Mononuclear cell (primary cell): ENCODE data around the gene HTRA2. TPM values are rescaled to one million over a fixed set of nuclear protein-coding genes. Genes with fewer than 3 reads are reported as not detected.

Source experiments
- H3K27me3 ChIP-seq: 2 replicates; pipeline ENCODE4 v1.6.0; 2011; ENCODE audit warnings: low read length, control low read depth; ENCODE audit not compliant: insufficient read depth
- H3K4me1 ChIP-seq: 2 replicates; pipeline ENCODE4 v1.5.1; 2011; ENCODE audit warnings: mild to moderate bottlenecking, low read length, control low read depth; ENCODE audit not compliant: insufficient read depth
- H3K4me3 ChIP-seq: 2 replicates; pipeline ENCODE4 v1.5.1; 2011; ENCODE audit warnings: mild to moderate bottlenecking, low read length, moderate library complexity
- H3K9me3 ChIP-seq: 2 replicates; pipeline ENCODE4 v1.5.1; 2011; ENCODE audit warnings: low read depth, mild to moderate bottlenecking, control low read depth, low read length
- total RNA-seq: library from RNA; depleted of rRNA; stranded (reverse); fragments of >200 nt; gene quantifications from one replicate; pipeline ENCODE4 v1.2.3, GENCODE V29; 2012

The HTRA2 gene
- total RNA-seq, 1 donor: 17.9 TPM

- Histone ChIP-seq H3K27me3 (no peaks in the 10 kb centered on the region), H3K9me3 (no peaks in the 10 kb centered on the region), H3K4me1 (peaks cover 71% of the 10 kb centered on the region), H3K4me3 (no peak overlapping the region)
These were observed 41.3 kb downstream of the HTRA2 start for GRCh38 chr2:74571058-74571457.

DNA sequence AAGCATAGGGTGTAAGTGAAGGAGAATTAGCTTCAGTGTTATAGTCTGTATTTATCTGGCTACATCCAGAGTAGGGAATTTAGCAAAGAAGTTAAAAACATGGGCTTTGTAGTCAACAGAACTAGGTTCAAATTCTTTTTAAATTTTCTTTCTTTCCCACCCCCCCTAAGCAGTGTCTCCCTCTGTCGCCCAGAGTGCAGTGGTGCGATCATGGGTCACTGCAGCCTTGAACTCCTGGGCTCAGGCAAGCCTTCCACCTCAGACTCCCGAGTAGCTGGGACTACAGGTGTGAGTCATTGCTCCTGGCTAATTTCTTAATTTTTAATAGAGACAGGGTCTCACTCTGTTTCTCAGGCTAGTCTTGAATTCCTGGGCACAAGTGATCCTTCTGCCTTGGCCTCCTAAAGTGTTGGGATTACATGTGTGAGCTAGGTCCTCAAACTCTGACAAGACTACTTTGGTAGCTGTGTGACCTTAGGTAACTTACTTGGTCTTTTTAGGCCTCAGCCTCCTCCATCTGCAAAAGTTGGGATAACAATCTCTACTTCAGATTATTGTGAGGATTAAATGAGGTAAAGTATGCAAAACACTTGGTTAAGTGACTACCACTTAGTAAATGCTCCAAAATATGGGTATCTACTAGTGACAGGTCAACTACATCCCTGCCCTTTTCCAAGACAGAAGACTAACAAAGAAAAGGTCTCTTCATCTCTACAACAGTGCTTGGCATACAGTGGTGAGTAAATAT, 42.6 kb downstream of the HTRA2 start:
- peaks cover 72% of the 10 kb centered on the region for H3K4me1 ChIP-seq
- no peaks in the 10 kb centered on the region for H3K9me3 ChIP-seq
- H3K27me3 ChIP-seq: no peaks in the 10 kb centered on the region
- H3K4me3 ChIP-seq: no peak overlapping the region

GRCh38 chr2:74573747-74574562, 44.2 kb downstream of the HTRA2 start:
- Histone ChIP-seq H3K9me3 (no peaks in the 10 kb centered on the region), H3K27me3 (no peaks in the 10 kb centered on the region), H3K4me3 (no peak overlapping the region), H3K4me1 (peaks cover 75% of the 10 kb centered on the region)

DNA sequence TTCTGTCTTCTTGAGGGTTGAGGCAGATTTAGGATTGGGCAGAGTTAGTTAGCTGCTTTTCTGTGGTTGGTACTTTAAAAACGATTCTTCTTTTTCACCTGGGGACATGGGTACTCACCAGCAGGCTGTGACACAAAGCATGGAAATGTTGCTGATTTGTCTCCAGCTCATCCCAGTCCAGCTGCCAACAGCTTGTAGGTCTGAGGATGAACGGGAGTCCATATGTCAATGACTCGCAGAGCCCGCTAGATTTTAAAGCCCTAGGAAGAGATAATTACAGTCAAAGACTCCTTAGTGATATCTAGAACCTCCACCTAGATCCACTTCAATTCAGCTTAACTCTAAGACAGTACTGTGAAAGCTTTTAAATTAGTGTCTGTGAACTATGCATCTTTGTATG, 45.6 kb downstream of the HTRA2 start:
- H3K4me3 ChIP-seq: no peak overlapping the region
- peaks cover 78% of the 10 kb centered on the region for H3K4me1 ChIP-seq
- H3K27me3 ChIP-seq: no peaks in the 10 kb centered on the region
- H3K9me3 ChIP-seq: no peaks in the 10 kb centered on the region

GRCh38 chr2:74576211-74576862, 46.6 kb downstream of the HTRA2 start:
- Histone ChIP-seq H3K27me3 (no peaks in the 10 kb centered on the region), H3K4me1 (peaks cover 69% of the 10 kb centered on the region), H3K9me3 (no peaks in the 10 kb centered on the region), H3K4me3 (no peak overlapping the region)

DNA sequence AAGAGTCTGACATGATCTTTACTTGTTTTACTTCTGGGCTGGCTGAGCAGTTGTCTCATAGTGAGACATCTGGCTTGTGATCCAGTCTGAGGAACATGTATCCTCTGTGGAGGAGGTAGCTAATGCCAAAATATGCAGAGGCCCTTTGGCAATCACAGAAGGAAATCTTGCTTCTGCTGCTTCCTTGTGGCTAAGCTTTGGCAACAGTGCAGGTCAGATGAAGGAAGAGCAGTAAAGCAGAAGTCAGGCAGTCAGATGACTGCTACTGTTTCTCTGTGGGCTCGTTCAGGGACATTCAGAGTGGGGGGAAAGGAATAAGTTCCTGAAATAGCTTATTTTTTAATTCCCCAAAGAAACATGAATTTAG, 47.1 kb downstream of the HTRA2 start:
- Histone ChIP-seq H3K4me3 (no peak overlapping the region), H3K27me3 (no peaks in the 10 kb centered on the region), H3K4me1 (peaks cover 63% of the 10 kb centered on the region), H3K9me3 (no peaks in the 10 kb centered on the region)

DNA sequence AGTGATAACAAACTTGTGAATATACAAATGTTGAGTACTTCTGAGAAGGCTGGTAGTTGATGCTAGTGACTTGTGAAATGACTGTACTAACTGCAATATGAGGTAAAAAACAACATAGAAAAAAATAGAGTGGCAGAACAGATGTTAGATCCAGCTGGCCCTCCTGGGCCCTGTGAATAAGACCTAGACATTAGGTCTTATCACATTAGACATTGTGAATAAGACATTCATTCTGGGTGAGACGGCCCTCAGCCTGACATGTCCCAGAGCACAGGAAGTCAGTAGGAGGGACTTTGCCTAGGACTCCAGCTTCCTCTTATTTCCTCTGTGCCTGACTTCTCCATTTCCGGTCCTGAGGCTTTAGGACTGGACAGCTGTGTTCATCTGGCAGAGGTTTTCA, 47.7 kb downstream of the HTRA2 start:
- H3K4me1 ChIP-seq: peaks cover 62% of the 10 kb centered on the region
- H3K4me3 ChIP-seq: no peak overlapping the region
- no peaks in the 10 kb centered on the region for H3K9me3 ChIP-seq
- no peaks in the 10 kb centered on the region for H3K27me3 ChIP-seq

DNA sequence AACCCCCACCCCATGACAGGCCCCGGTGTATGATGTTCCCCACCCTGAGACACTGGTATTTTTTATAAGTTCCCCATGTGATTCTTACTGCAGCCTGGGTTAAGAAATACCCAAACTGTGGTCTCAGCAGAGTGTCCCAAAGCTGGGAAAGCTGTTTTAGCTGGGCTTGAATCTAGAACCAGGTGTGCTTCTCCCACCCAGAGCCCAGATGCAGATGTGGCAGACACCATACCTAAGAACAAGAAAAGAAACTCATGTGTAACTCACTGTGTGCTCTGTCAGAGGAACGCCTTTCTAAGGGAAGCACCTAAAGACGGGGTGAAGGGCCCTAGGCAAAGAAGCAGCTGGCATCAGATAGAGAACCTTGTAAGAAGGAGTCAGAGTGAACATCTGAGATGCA, 48.7 kb downstream of the HTRA2 start:
- H3K4me1 ChIP-seq: peaks cover 58% of the 10 kb centered on the region
- H3K27me3 ChIP-seq: no peaks in the 10 kb centered on the region
- H3K9me3 ChIP-seq: no peaks in the 10 kb centered on the region
- H3K4me3 ChIP-seq: no peak overlapping the region

GRCh38 chr2:74581463-74581862, 51.7 kb downstream of the HTRA2 start:
- Histone ChIP-seq H3K27me3 (no peaks in the 10 kb centered on the region), H3K4me1 (peaks cover 55% of the 10 kb centered on the region), H3K9me3 (no peaks in the 10 kb centered on the region), H3K4me3 (no peak overlapping the region)

DNA sequence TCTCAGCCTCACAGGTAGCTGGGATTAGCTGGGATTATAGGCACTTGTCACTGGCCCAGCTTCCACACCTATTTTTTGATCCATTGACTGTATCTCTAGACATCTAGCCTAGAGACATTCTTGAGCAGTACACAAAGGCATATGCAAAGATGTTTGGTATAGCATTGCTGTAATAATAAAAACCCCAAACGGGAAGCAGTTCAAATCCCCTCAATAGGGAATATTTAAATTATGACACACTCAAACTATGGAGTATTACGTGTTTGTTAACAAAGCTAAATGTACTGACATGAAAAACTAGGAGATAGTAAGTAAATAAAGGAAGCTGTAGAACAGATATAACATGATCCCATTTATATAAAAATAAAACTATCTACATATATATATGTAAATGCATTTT, 52.5 kb downstream of the HTRA2 start:
- peaks cover 49% of the 10 kb centered on the region for H3K4me1 ChIP-seq
- no peaks in the 10 kb centered on the region for H3K27me3 ChIP-seq
- H3K4me3 ChIP-seq: no peak overlapping the region
- H3K9me3 ChIP-seq: no peaks in the 10 kb centered on the region

Other genes starting within 250 kb of the HTRA2 start
- 6.7 TPM for gene SLC4A5, start 186.5 kb upstream of the HTRA2 start, total RNA-seq
- gene DCTN1, start 149.6 kb upstream of the HTRA2 start, total RNA-seq: 41.8 TPM
- gene C2orf81, start 108.3 kb upstream of the HTRA2 start, total RNA-seq: 0.94 TPM
- gene WDR54, start 108.2 kb upstream of the HTRA2 start, total RNA-seq: 9.3 TPM
- 0.31 TPM for gene RTKN, start 88.0 kb upstream of the HTRA2 start, total RNA-seq
- 15.3 TPM for gene INO80B, start 74.8 kb upstream of the HTRA2 start, total RNA-seq
- gene WBP1, start 71.5 kb upstream of the HTRA2 start, total RNA-seq: 18.5 TPM
- 17.1 TPM for gene MOGS, start 64.6 kb upstream of the HTRA2 start, total RNA-seq
- gene MRPL53, start 57.3 kb upstream of the HTRA2 start, total RNA-seq: 8.3 TPM
- gene CCDC142, start 46.9 kb upstream of the HTRA2 start, total RNA-seq: 8.3 TPM
- gene TTC31, start 46.9 kb upstream of the HTRA2 start, total RNA-seq: 14.0 TPM
- 0.21 TPM for gene LBX2, start 30.3 kb upstream of the HTRA2 start, total RNA-seq
- 12.1 TPM for gene PCGF1, start 22.2 kb upstream of the HTRA2 start, total RNA-seq
- 0.10 TPM for gene TLX2, start 15.5 kb upstream of the HTRA2 start, total RNA-seq
- not detected for gene DQX1, start 3.7 kb upstream of the HTRA2 start, total RNA-seq
- 115 TPM for gene AUP1, start 227 bp upstream of the HTRA2 start, total RNA-seq
- 3.9 TPM for gene LOXL3, start 24.0 kb downstream of the HTRA2 start, total RNA-seq
- gene DOK1, start 24.8 kb downstream of the HTRA2 start, total RNA-seq: 2.9 TPM
- gene M1AP, start 118.4 kb downstream of the HTRA2 start, total RNA-seq: 0.31 TPM
- gene SEMA4F, start 124.3 kb downstream of the HTRA2 start, total RNA-seq: 2.0 TPM